Measurements from ENCODE around the gene TMEM220. TPM values are rescaled to one million over a fixed set of nuclear protein-coding genes. Genes with fewer than 3 reads are reported as not detected.

TMEM220 gene
- total RNA-seq, 1 experiment from 2014 or later = 4.0 TPM

DNA sequence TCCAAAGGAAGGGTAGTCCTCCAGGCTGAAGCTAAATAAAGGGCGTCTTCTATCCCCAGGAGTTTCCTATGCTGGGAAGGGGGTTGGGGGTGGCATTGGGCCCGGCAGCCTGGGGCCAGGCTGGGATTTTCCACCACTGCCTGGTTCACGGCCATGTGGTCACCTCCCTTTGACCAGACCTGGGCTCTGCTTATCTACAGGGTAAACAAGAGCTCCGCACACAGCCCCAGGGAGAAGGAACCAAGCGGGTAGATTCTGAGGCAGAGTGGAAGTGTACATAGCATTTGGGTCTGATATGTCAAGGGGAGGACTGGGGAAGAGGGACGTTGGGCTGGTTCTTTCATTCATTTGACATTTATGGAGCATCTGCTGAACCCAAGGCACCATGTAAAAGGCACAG lies 27.2 kb upstream of the TMEM220 start:
- no peaks in the 10 kb centered on the region for H3K9me3 Mint-ChIP-seq
- DNase-seq (ENCODE audit: low spot score) = no peak
- H3K36me3 Mint-ChIP-seq = no peaks in the 10 kb centered on the region
- ChIA-PET POLR2A (interaction anchor here (1.0 kb wide), 1 partner anchor 21 kb away, joined by 3 read pairs; no protein-coding TSS in a partner anchor), CTCF (interaction anchor here (0.6 to 1.7 kb wide), 2 partner anchors 16 to 18 kb away, joined by 3 to 4 read pairs; no protein-coding TSS in a partner anchor)
- peaks cover 57% of the 10 kb centered on the region for H3K4me1 Mint-ChIP-seq
- no peak overlapping the region for H3K4me3 Mint-ChIP-seq
- TF ChIP-seq, protein P1, sequence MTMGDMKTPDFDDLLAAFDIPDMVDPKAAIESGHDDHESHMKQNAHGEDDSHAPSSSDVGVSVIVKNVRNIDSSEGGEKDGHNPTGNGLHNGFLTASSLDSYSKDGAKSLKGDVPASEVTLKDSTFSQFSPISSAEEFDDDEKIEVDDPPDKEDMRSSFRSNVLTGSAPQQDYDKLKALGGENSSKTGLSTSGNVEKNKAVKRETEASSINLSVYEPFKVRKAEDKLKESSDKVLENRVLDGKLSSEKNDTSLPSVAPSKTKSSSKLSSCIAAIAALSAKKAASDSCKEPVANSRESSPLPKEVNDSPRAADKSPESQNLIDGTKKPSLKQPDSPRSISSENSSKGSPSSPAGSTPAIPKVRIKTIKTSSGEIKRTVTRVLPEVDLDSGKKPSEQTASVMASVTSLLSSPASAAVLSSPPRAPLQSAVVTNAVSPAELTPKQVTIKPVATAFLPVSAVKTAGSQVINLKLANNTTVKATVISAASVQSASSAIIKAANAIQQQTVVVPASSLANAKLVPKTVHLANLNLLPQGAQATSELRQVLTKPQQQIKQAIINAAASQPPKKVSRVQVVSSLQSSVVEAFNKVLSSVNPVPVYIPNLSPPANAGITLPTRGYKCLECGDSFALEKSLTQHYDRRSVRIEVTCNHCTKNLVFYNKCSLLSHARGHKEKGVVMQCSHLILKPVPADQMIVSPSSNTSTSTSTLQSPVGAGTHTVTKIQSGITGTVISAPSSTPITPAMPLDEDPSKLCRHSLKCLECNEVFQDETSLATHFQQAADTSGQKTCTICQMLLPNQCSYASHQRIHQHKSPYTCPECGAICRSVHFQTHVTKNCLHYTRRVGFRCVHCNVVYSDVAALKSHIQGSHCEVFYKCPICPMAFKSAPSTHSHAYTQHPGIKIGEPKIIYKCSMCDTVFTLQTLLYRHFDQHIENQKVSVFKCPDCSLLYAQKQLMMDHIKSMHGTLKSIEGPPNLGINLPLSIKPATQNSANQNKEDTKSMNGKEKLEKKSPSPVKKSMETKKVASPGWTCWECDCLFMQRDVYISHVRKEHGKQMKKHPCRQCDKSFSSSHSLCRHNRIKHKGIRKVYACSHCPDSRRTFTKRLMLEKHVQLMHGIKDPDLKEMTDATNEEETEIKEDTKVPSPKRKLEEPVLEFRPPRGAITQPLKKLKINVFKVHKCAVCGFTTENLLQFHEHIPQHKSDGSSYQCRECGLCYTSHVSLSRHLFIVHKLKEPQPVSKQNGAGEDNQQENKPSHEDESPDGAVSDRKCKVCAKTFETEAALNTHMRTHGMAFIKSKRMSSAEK (CRISPR knock-in tag; IDR thresholded peaks at IDR 0.05; ENCODE audit: borderline replicate concordance) = no peak
- TF ChIP-seq ZNF671 (CRISPR knock-in tag; IDR thresholded peaks at IDR 0.05) (no peak), TEAD4 (CRISPR knock-in tag; IDR thresholded peaks at IDR 0.05) (no peak), NR3C1 (CRISPR knock-in tag; conservative IDR thresholded peaks at IDR 0.05; ENCODE audit: low read depth) (no peak)
- TF ChIP-seq, protein P2, sequence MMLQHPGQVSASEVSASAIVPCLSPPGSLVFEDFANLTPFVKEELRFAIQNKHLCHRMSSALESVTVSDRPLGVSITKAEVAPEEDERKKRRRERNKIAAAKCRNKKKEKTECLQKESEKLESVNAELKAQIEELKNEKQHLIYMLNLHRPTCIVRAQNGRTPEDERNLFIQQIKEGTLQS (CRISPR knock-in tag; conservative IDR thresholded peaks at IDR 0.05) = no peak
- TF ChIP-seq, protein P3, sequence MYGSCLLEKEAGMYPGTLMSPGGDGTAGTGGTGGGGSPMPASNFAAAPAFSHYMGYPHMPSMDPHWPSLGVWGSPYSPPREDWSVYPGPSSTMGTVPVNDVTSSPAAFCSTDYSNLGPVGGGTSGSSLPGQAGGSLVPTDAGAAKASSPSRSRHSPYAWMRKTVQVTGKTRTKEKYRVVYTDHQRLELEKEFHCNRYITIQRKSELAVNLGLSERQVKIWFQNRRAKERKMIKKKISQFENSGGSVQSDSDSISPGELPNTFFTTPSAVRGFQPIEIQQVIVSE (CRISPR knock-in tag; IDR thresholded peaks at IDR 0.05; ENCODE audit: borderline replicate concordance) = no peak
- no peak for ATAC-seq
- H3K27ac Mint-ChIP-seq = no peak overlapping the region
- no peaks in the 10 kb centered on the region for H3K27me3 Mint-ChIP-seq (ENCODE audit: low read depth)

DNA sequence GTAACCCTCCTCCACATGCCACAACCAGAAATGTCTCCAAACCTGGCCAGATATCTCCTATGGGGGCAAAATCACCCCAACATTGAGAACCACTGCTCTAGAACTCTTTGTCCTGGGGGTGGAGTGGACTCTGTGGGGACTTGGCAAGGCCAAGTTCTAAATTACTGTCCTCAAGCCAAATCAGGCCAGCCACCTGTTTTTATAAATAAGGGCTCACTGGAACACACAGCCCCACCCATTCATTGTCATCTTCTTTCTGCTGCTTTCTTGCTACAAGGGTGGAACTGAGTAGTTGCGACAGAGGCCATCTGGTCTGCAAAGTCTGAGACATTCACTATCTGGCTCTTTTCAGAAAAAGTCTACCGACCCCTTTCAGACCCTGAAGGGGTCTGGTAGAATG lies 26.8 kb upstream of the TMEM220 start:
- Mint-ChIP-seq H3K27ac (no peak overlapping the region), H3K27me3 (ENCODE audit: low read depth) (no peaks in the 10 kb centered on the region), H3K4me3 (peak overlapping the region; percentile 66; the same call in 1 of the 2 replicates), H3K4me1 (peaks cover 53% of the 10 kb centered on the region), H3K9me3 (no peaks in the 10 kb centered on the region), H3K36me3 (no peaks in the 10 kb centered on the region)
- DNase-seq (ENCODE audit: low spot score) = no peak
- no peak for ATAC-seq
- TF ChIP-seq TEAD1 (CRISPR knock-in tag; IDR thresholded peaks at IDR 0.05) = no peak
- ChIA-PET POLR2A (interaction anchor here (1.0 kb wide), 1 partner anchor 22 kb away, joined by 3 read pairs; no protein-coding TSS in a partner anchor), CTCF (no interaction called here)

DNA sequence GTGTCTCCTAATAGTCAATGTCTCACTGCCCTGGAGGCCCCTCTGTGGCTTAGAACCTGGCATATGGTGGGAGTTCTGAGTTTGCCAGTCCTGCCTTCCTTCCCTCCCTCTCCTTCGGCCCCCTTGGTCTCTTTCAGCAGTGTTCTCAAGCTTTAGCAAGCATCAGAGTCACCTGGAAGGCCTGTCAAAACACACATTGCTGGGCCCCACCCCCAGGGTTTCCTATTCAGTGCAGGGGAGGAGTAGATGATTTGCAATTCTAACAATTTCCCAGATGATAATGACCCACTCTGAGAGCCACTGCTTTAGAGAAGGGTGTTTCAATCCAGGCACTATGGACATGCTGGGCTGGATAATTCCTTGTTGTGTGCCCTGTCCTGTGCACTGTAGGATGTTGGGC lies 26.4 kb upstream of the TMEM220 start:
- peak overlapping the region; percentile 66 for H3K4me3 Mint-ChIP-seq
- no peak overlapping the region for H3K27ac Mint-ChIP-seq
- no peaks in the 10 kb centered on the region for H3K9me3 Mint-ChIP-seq
- ATAC-seq (no peak; the same call in 1 of the 2 replicates), DNase-seq (ENCODE audit: low spot score) (peak; percentile 31)
- ChIA-PET CTCF (interaction anchor here (1.9 to 3.2 kb wide), 2 partner anchors 17 to 26 kb away, joined by 8 to 27 read pairs; partner anchors contain the start of gene TMEM220), POLR2A (no interaction called here)
- no peaks in the 10 kb centered on the region for H3K36me3 Mint-ChIP-seq
- no peaks in the 10 kb centered on the region for H3K27me3 Mint-ChIP-seq (ENCODE audit: low read depth)
- peaks cover 51% of the 10 kb centered on the region for H3K4me1 Mint-ChIP-seq
- TF ChIP-seq ZBTB21 (CRISPR knock-in tag; IDR thresholded peaks at IDR 0.05; ENCODE audit: borderline replicate concordance) (no peak), ELF4 (CRISPR knock-in tag; IDR thresholded peaks at IDR 0.05; ENCODE audit: low read depth) (no peak), ETV6 (CRISPR knock-in tag; IDR thresholded peaks at IDR 0.05) (no peak), IRF2 (CRISPR knock-in tag; IDR thresholded peaks at IDR 0.05; ENCODE audit: borderline replicate concordance, low read depth) (no peak), FOXK1 (CRISPR knock-in tag; IDR thresholded peaks at IDR 0.05) (no peak), TEAD1 (CRISPR knock-in tag; IDR thresholded peaks at IDR 0.05) (no peak), ZNF263 (CRISPR knock-in tag; IDR thresholded peaks at IDR 0.05; ENCODE audit: low read depth) (no peak)
- TF ChIP-seq, protein P4, sequence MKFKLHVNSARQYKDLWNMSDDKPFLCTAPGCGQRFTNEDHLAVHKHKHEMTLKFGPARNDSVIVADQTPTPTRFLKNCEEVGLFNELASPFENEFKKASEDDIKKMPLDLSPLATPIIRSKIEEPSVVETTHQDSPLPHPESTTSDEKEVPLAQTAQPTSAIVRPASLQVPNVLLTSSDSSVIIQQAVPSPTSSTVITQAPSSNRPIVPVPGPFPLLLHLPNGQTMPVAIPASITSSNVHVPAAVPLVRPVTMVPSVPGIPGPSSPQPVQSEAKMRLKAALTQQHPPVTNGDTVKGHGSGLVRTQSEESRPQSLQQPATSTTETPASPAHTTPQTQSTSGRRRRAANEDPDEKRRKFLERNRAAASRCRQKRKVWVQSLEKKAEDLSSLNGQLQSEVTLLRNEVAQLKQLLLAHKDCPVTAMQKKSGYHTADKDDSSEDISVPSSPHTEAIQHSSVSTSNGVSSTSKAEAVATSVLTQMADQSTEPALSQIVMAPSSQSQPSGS (CRISPR knock-in tag; IDR thresholded peaks at IDR 0.05; ENCODE audit: borderline replicate concordance, low read depth) = no peak
- TF ChIP-seq, protein P5, sequence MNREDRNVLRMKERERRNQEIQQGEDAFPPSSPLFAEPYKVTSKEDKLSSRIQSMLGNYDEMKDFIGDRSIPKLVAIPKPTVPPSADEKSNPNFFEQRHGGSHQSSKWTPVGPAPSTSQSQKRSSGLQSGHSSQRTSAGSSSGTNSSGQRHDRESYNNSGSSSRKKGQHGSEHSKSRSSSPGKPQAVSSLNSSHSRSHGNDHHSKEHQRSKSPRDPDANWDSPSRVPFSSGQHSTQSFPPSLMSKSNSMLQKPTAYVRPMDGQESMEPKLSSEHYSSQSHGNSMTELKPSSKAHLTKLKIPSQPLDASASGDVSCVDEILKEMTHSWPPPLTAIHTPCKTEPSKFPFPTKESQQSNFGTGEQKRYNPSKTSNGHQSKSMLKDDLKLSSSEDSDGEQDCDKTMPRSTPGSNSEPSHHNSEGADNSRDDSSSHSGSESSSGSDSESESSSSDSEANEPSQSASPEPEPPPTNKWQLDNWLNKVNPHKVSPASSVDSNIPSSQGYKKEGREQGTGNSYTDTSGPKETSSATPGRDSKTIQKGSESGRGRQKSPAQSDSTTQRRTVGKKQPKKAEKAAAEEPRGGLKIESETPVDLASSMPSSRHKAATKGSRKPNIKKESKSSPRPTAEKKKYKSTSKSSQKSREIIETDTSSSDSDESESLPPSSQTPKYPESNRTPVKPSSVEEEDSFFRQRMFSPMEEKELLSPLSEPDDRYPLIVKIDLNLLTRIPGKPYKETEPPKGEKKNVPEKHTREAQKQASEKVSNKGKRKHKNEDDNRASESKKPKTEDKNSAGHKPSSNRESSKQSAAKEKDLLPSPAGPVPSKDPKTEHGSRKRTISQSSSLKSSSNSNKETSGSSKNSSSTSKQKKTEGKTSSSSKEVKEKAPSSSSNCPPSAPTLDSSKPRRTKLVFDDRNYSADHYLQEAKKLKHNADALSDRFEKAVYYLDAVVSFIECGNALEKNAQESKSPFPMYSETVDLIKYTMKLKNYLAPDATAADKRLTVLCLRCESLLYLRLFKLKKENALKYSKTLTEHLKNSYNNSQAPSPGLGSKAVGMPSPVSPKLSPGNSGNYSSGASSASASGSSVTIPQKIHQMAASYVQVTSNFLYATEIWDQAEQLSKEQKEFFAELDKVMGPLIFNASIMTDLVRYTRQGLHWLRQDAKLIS (CRISPR knock-in tag; IDR thresholded peaks at IDR 0.05; ENCODE audit: borderline replicate concordance) = no peak
- TF ChIP-seq, protein P6, sequence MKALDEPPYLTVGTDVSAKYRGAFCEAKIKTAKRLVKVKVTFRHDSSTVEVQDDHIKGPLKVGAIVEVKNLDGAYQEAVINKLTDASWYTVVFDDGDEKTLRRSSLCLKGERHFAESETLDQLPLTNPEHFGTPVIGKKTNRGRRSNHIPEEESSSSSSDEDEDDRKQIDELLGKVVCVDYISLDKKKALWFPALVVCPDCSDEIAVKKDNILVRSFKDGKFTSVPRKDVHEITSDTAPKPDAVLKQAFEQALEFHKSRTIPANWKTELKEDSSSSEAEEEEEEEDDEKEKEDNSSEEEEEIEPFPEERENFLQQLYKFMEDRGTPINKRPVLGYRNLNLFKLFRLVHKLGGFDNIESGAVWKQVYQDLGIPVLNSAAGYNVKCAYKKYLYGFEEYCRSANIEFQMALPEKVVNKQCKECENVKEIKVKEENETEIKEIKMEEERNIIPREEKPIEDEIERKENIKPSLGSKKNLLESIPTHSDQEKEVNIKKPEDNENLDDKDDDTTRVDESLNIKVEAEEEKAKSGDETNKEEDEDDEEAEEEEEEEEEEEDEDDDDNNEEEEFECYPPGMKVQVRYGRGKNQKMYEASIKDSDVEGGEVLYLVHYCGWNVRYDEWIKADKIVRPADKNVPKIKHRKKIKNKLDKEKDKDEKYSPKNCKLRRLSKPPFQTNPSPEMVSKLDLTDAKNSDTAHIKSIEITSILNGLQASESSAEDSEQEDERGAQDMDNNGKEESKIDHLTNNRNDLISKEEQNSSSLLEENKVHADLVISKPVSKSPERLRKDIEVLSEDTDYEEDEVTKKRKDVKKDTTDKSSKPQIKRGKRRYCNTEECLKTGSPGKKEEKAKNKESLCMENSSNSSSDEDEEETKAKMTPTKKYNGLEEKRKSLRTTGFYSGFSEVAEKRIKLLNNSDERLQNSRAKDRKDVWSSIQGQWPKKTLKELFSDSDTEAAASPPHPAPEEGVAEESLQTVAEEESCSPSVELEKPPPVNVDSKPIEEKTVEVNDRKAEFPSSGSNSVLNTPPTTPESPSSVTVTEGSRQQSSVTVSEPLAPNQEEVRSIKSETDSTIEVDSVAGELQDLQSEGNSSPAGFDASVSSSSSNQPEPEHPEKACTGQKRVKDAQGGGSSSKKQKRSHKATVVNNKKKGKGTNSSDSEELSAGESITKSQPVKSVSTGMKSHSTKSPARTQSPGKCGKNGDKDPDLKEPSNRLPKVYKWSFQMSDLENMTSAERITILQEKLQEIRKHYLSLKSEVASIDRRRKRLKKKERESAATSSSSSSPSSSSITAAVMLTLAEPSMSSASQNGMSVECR (CRISPR knock-in tag; IDR thresholded peaks at IDR 0.05; ENCODE audit: borderline replicate concordance) = no peak
